ENCODE data around the gene ADCY1.
A peak's percentile ranks its signal among the peaks of the same experiment; 100 is the strongest.
"Not testable (repeated sequence)": the region's sequence is repeated elsewhere in the genome, so short reads cannot be mapped to it uniquely, and the experiment has no call there.

The ADCY1 gene

DNA sequence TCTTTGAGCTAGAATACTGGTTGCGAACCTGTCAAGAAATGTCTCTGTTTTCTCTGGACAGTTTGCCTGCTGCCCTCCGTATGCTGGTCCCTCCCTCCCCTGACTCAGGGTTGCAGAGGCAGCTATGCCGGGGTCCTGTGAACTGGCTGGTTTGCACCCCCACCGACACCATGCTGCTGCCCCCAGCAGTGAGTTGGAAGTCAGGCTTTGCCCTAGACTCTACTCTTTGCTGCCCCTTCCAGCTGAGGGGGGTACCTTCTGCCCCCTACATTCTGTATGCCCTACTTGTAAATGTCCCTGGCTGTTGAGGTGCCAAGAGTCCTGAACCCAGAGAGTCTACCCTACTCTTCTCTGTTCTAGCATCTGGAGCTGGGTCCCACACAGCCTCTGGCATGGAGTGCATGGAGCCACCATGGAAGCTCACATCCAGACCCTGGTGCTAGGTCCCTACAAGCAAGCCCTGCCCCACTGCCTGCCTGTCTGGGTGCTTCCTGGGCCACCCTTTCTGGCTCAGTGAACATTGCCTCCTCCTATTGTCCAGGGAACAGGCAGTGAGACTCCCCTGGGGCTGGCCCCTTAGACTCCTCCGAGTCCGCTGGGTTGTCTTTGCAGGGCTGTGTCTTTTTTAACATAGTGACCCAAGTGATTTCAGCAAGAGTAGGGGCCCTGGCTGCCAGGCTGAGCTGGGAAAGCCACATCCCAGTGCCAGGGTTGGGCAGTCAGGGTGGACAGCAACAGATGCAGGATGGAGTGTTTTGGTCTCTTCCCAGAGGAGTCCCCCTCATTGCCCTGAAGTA lies 138.9 kb downstream of the ADCY1 start:
- no peak for DNase-seq (ENCODE audit: low read depth)

DNA sequence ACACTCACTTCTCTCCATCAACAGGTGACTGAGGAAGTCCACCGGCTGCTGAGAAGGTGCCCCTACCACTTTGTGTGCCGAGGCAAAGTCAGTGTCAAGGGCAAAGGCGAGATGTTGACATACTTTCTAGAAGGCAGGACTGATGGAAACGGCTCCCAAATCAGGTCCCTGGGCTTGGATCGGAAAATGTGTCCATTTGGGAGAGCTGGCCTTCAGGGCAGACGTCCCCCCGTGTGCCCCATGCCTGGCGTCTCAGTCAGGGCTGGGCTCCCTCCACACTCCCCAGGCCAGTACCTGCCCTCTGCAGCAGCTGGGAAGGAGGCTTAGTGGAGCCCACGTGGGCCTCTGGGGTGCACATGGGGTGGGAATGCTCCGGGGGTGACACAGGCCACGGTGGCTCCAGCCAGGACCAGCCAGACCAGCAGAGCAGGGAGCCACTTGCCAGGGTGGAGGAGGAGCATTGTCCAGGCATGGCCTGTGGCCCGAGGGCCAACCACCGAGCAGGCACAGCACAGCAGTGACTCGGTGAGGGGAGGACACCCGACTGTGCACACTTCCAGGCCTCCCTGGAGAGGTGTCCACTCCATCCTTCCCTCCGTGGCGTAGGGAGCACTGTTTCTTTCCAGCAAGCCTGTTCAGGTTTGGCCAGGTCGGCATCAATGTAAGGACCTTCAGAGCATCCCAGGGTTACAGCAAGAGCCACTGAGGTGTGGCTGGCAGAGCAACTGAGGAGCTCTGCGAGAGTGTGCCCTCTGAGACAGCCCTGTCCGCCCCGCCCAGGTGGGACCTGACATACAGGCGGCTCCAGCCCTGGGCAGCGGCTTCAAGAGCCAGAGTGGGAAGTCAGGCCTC lies 139.7 kb downstream of the ADCY1 start:
- DNase-seq (ENCODE audit: low read depth): no peak

DNA sequence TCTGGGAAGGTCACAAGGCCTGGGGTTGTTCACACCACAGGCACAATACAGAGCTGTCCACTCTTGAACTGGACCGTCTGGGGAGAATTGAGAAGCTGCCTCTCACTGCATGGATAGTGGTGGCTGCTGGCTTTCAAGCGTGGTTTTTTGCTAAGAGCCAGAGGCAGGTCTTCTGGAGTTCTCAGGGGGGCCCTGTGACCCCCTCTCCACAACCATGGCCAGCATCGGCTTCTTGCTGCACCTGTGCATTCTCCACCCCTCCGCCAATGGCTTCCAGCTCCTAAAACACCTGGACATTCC lies 140.3 kb downstream of the ADCY1 start:
- no peak for DNase-seq (ENCODE audit: low read depth)

DNA sequence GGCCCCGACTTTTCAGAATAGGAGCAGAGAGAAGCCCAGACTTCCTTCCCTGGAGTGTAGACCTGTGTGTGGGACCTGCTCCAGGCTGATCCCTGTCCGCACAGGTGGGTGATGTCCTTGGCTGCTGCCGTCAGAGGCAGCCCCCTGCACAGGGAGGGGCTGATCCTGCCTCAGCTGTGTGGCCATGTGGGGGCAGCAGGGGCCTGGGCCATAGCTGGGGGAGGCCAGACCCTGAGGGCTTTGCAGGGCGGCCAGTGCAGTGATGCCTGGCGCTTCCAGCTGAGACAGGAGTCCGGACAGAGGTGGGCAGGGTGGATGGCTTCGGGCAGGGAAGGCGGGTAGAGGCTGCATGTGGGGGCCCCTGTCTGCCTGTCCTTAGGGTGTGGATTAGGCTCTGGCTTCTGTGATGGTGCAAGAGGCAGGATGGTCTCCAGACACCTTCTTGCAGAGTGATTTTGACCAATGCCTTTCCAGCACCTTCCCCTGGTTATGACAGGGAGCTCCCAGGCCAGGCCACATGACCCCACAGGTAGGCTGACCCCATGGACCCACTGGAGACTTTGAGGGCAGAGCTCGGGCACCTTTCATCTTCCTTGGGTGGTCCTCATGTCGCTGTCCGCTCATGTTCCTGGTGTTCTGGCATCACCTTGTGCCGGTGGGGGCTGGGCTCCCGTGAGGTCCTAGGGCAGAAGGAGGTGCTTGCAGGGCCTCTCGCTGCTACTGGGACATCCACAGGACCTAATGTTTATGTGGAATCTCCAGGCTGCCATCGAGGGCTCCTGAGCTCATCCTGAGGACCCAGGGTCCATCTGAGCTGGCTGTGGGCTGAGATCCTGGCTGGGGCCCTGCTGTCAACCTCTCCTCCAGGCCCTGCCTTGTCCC lies 141.5 kb downstream of the ADCY1 start:
- DNase-seq (ENCODE audit: low read depth): no peak

DNA sequence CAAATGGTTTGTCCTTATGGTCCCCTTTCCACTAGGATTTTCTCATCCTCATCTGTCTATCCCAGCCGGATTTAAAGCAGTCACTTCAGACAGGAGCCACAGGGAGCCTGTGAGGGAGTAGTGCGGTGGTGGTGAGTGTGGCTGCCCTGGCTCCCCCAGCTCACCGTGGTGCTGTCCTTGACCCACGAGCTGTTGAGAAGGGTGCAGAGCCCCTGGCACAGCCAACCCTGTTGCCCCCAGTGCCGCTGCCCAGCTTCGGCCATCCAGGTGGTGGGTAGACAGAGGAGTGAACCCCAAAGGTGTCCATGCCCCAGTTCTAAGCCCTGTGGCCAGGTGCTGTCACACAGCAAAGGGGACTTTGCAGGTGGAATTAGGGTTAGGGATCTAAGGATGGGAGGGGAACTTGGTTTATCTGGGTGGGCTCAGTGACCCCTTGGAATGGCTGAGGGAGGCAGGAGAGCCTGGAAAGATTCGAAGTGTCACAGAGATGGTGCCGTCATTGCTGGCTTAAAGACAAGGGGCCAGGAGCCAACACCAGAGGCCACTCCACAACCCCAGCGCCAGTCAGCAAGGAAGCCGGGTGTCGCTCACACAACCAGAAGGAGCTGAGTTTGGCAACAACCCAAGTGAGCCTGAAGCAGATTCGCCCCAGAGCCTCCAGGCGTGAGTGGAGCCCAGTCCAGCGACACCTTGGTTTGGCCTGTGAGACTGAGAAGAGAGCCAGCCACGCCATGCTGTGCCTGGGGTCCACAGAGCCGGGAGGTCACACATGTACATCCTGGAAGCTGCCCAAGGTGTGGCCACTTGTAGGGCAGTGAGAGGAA lies 142.4 kb downstream of the ADCY1 start:
- DNase-seq (ENCODE audit: low read depth): no peak

DNA sequence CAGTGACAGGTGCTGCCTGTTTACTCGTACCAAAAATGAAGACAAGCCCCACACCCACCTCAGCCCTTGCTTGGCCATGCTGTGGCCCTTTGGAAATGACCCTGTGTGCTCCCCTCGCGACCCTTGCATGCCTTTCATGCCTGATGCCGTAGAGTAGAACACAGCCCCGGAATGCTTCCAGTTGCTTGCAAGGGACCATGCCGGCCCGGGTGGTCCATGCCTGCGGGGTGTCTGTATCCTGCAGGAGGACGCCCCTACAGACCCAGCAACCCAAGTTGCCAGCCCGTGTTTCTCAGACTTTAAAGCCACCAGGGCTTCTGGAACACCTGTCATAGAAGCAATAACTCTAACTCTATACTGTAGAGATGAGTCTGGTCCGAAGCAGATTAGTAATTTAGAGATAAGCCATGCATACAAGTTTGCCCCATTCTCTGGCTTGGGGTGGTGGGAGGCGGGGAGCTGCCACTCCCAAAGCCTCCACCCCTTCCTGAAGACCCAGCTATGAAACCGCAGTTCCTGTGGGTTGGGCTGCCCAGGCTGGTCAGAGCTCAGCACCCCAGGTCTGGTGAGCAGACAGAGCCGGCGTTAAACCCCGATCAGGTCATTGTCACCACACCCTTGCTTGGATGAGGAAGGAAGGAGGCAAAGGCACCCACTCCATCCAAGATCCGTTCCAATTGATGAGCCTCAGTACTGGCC lies 143.5 kb downstream of the ADCY1 start:
- DNase-seq (ENCODE audit: low read depth): no peak

DNA sequence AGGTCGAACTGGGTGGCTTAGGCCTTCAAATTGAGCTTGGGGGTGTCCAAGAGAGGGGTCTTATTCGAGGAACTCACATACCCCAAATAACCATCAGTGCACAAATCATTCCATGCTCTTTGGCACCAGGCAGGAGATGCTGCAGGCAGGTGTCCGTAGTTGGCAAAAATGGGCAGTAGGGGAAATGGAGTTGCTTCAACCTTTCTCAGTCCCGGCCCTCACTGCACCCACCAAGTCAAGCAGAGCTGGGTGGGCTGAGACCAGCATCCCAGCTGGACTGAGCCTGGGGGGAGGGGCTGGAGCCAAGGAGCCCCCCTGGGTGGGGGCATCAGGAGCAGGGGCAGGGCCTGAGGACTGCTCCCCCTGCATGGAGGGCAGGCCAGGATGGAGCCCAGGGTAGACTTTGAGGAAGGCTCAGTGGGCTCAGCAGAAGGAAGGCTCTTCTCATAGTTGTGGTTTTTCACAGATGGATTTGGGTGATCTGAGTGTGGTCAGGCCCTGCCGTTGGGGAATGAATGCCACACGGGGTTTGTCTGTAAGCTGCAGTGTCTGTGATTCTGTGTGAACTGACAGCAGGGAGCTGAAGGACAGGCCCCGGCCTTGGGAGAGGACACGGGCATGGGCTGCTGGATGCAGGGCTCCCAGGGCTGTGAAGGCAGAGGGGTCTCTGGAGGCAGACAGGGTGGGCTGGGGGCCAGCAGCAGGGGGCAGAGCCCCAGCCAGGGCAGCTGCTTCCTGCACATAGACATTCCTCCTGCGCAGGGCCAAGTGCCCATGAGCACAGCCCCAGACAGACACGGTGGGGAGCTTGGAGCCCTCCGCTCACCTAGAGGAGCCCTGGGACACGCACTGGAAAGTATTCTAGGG lies 144.5 kb downstream of the ADCY1 start:
- DNase-seq (ENCODE audit: low read depth): peak; percentile 26

DNA sequence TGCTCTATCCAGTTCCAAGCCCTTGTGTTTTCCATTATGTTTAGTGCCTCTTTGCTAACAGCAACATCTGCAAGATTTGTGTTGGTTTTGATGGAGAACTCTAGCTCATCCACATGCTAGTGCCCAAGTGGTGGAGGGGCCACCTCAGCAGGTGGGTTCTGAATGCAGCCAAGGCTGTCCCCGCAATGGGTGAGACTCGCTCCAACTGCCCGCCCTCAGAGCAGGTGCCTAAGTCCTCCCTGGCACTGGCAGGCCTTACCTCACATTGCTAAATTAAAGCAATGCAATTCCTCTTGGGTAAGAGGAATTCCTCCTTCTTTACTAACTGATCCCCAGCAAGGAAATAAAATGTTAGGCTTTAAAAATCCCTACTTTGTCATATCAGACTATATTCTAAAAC lies 146.8 kb downstream of the ADCY1 start:
- DNase-seq (ENCODE audit: low read depth): no peak

DNA sequence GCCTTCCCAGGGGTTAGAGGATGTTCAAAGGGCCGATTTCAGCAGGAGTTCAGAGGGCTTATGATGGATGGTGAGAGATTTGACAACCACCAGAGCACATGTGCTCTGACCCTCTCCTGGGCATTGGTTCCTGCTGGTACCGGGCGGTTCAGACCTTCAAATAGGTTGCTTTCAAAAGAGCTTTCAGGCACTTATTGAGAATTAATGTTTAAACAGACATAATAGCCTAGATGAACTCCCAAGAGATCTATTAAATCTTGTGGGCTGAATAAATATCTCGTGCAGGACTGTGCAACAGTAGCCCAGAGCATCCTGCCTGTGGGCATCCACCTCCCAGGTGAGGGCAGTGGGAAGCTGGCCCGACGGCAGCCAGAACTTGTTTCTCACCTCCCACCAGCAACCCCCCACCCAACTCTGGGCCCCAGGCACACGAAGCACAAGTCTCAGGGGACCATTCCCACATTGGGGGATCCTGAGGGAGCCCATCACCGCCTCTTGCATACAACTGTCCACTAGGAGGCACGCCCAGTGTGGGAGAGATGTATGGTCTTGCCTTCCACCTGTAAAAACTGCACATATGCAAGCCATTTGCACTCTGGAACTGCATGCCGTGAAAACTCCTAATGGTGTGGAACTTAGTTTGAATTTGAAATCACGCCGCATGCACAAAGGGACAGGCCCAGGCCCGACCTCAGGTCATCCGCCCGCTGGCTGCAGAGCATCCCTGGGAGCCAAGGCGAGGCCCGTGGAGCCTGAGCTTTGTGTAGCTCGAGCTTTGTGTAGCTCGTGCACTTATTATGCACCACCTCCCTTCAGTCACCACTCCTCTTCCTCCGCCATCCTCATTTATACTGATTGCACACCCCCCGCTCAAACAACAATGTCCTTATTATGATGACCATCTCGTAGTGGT lies 147.8 kb downstream of the ADCY1 start:
- DNase-seq (ENCODE audit: low read depth): no peak

DNA sequence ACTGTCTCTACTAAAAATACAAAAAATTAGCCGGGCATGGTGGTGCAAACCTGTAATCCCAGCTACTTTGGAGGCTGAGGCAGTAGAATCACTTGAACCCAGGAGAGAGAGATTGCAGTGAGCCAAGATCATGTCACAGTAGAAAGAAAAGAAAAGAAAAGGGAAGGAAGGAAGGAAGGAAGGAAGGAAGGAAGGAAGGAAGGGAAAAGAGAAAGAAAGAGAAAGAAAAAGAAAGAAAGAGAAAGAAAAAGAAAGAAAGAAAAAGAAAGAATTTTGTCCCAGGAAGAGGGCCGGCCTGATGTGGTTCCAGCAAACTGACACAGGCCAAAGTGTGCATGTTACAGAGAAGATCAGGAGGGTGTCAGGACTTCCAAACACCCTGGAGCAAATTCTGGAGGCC lies 151.1 kb downstream of the ADCY1 start:
- DNase-seq (ENCODE audit: low read depth): not testable (repeated sequence)

DNA sequence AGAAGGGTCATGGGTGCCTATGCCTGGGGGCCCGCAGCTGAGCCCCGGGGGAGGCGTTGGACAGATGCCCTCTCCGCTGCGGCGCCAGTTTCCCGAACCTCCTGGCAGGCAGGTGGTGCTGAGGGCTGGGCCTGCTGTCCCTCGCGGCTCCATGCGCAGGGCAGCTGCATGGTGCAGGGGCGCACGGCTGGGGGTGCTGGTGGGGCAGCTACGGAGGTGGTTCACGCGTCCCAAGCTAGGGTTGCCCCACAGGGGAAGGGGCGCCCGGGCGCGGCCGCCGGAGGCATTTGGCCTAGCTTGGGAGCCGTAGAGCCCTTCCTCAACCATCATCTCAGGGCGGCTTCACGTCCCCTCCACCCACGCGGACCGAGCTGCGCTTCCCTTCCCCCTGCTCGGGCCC lies 152.7 kb downstream of the ADCY1 start:
- DNase-seq (ENCODE audit: low read depth): no peak

DNA sequence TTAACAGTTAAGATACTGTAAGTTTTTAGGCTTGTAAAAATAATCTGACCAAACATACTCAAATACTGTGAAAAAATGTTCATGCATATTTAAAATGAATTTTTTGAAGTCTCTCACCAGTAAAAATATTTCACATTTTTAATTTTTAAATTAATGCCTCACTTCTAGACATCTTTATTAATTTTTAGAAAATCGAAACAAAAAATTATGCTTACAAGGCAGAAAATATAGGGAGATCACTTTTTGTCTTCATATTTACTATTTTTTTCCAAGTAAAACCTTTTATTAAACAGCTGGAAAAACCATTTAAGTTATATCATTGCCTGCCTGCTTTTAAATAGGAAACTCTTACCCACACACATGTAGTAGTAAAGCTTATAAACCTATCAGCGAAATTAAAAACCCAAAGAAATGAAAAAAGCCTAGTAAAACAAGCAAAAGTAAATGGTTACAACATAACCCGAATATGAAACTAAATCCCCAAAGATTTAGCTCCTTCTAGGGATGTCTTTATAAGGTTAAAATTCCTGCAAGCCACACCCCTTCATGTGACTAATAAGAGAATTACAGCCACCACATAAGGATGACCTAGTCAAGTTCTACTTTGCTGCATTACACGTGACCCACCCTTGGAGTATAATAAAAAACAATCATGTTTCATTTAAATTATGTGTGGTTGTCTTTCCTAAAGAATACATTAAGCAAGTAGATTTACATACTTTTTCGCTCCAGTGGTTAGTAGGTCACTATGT lies 157.7 kb downstream of the ADCY1 start:
- peak; percentile 84 for DNase-seq (ENCODE audit: low read depth)

DNA sequence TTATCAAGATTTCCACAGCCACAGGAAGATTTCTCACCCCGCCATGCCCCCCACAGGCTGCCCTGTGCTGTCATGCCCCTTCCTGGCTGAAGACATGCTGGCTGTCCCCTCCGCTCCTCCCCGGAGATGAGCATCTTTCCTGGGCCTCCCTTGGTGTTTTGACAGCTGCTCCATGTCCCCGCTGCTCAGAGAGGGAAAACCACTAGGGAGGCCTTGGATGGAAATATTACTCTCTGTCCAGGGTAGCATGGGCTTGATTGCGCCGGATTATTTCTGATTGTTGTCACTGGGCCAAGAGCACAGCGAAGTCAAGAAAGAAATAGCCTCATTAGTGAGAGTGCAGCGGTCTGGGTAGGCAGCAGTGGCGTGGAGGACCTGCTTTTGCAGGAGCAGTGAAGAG lies 164.8 kb downstream of the ADCY1 start:
- not testable (repeated sequence) for DNase-seq (ENCODE audit: low read depth)

DNA sequence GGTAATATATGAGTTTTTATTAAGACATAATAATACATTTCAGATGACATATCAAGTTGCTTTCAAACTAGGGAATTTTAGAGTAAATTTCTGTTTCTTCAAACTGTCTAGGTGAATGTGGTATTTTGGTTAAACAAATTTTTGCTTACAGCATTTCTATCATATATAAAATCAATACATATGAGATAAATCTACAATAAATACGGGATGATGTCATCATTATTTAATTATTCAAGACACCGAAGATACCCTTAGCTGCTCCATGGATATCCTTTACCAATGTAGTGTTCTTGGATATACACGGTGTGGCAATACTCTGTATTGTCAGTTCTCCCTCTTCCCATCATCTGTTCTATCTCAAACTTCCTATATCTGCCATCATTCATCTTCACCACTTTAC lies 166.4 kb downstream of the ADCY1 start:
- not testable (repeated sequence) for DNase-seq (ENCODE audit: low read depth)

DNA sequence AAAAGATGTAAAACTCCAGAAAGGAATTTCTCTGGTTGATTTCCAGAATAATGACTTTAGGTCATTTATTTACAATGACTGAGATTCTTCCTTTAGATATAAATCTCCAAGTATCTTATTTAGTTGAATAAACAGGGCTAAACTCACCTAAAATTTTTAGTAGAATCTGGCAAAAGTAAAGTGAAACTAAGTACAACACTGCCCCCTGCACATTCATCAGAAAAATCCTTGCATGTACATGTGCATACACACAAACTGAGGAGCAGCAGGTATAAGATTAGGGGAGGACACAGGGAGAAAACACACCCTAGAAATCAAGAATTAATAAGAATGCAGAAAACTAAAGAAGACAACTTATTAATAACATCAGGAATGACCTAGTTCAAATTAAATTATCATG lies 174.8 kb downstream of the ADCY1 start:
- not testable (repeated sequence) for DNase-seq (ENCODE audit: low read depth)

DNA sequence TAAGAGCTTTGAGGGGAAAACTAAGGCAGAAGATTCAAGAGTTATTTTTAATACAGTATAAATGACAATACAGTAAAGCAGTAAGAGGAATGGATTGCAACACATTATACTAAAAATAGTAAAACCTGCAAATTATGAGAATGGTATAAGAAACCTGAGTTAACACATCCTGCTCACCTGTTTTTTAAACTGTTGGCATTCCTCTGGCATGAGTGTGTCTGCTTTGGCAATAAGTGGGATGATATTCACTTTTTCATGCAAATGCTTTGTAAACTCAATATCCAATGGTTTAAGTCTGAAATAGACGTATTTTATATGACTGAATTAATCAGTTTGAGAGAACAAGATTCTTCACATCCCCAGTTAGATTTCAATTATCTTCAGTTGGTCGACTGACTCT lies 177.2 kb downstream of the ADCY1 start:
- DNase-seq (ENCODE audit: low read depth): not testable (repeated sequence)

DNA sequence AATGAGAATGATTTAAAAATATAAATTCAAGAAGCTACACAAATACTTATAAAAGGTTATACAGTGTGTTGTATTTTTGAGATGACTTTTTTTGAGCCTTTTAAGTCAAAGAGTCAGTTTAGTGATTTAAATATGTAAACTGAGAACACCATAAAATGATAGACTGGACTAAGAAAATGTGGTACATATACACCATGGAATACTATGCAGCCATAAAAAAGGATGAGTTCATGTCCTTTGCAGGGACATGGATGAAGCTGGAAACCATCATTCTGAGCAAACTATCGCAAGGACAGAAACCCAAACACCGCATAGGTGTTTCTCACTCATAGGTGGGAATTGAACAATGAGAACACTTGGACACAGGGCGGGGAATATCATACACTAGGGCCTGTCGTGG lies 182.2 kb downstream of the ADCY1 start:
- DNase-seq (ENCODE audit: low read depth): not testable (repeated sequence)

DNA sequence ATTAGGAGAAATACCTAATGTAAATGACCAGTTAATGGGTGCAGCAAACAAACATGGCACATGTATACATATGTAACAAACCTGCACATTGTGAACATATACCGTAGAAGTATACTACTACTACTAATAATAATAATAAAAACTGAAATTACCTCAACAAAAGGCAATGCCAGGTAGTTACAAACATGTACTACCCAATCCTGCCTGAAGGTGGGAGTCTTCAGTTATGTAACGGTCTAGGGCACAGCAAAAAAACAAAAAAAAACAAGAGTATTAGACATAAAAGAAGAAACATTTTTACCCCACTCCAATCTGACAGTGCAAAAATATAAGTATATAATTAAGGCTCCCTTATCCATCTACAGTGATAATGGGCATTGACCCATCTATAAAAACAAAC lies 182.6 kb downstream of the ADCY1 start:
- DNase-seq (ENCODE audit: low read depth): not testable (repeated sequence)

Data from iris pigment epithelial cell (primary cell).